Ecto neural progenitor cell (in vitro differentiated cells): ENCODE results near the gene MAP3K5.
"Not testable (repeated sequence)": the region's sequence is repeated elsewhere in the genome, so short reads cannot be mapped to it uniquely, and the experiment has no call there.

Experiments
- DNase-seq: peaks from one replicate; pipeline ENCODE4 v3.0.0-alpha.2; 2018; ENCODE audit warnings: low spot score

Gene MAP3K5

DNA sequence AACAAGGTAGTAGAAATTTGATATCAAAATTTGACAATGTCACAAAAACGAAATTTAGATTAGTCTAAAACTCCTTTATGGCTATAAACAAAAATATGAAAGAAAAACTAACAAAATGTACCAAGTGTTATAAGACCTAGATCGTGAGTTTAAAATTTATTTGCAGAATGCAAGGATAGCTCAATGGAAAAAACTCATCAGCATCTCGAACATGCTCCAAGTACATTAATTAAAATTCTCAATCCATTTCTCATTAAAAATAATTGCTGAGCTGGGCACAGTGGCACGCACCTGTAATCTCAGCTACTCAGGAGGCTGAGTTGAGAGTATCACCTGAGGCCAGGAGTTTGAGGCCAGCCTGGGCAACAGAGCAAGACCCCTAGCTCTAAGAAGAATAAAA is 70.8 kb downstream of the MAP3K5 start:
- DNase-seq: no peak

GRCh38 chr6:136720045-136720770 is 72.1 kb downstream of the MAP3K5 start:
- no peak for DNase-seq

GRCh38 chr6:136719280-136720044 is 72.8 kb downstream of the MAP3K5 start:
- DNase-seq: no peak

- no peak for DNase-seq
These were observed 73.8 kb downstream of the MAP3K5 start for GRCh38 chr6:136718476-136718875.

GRCh38 chr6:136717716-136717990 is 74.6 kb downstream of the MAP3K5 start:
- DNase-seq: no peak

DNA sequence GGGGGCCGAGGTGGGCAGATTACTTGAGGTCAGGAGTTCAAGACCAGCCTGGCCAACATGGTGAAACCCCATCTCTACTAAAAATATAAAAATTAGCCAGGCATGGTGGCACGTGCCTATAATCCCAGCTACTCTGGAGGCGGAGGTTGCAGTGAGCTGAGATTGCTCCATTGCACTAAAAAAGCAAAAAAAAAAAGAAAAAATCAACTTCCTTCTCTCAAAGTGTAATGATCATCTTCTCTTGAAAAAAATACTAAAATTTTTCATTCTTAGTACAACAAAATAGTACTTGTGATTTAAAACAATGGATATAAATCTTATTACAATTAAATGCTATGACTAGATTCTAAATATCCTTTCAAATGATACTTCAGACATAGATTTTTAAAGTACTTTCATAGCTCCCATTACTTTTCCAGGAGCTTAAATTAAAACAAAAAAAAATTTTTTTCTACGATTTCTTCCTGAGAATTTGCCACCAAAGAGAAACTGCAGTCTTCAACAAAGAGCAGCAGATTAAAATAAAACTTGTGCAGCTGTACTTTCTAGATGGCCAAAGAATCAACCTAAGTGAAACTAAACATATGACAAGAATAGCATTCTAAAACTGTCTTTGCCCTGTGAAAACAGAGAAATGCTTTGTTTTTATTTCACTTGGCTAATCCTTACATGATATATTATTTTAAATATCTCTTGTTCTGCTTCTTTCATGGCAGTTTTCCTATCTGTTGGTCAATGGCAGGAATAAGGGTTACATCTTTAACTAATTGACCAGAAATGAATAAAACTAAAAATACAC is 75.2 kb downstream of the MAP3K5 start:
- no peak for DNase-seq

- not testable (repeated sequence) for DNase-seq
These were observed 79.6 kb downstream of the MAP3K5 start for GRCh38 chr6:136712642-136713041.

GRCh38 chr6:136711644-136712043 is 80.6 kb downstream of the MAP3K5 start:
- DNase-seq: no peak

DNA sequence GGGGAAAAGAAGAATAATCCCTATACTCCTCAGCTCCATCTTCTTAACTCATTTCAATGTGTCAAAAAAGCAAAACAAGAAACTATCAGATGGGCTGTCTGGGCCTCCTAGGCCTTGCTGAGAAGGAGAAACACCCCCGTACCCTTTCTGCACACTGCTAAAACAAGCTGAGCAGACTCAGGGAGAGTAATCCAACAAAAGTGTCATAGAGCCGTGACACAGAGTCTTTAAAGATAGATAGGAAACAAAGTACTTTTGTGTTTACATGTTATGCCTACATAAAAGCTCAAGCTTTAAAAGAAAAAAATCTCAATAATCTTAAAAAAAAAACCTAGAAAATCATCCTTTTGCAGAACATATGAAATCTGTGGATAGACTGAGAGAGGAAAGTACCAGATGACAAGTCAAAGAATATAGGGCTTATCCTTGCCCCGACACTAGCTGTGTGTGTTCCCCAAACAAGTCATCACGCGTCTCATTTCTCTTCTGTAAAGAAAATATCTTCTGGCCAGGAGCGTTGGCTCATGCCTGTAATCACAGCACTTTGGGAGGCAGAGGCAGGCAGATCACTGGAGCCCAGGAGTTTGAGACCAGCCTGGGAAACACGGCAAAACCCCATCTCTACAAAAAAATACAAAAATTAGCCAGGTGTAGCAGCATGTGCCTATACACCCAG is 81.3 kb downstream of the MAP3K5 start:
- DNase-seq: no peak

DNA sequence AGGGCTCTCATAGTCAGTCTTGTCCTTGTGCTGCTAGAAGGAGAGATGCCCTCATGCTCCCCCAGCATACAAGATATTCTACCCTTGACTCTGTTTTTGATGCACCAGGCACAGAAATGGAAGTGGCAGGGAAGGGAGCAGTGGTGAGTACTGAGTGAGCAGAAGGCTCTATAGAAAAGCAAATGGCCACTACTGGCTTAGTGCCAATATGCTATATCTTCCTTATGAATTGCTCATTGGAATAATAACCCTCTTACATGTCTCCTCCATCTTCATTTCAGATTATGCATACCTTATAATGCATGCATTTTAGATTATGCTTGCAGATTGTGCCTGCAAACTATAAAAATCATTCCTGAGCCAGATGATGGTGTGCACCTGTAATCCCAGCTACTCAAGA is 82.8 kb downstream of the MAP3K5 start:
- DNase-seq: no peak

DNA sequence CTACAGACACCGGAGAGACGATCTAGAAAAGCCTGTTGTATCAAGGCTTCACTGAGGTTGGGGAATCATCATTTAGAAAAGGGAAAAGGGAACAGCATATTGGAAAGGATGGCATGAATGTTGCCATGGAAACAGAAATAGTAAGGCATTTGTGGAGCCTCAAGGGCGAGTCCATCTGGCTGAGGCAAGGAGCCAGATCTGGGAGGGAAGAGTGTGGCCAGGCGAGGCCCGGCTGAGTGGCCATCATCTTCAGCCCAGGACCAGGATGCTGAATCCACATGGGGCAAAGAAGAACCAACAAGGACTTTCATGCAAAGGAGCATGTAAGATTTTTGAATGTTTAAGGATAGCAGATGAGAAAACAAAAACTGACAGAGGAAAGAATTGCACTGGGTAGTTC is 85.8 kb downstream of the MAP3K5 start:
- DNase-seq: no peak

- DNase-seq: no peak
These were observed 88.9 kb downstream of the MAP3K5 start for GRCh38 chr6:136703331-136703865.

- DNase-seq: no peak
These were observed 91.2 kb downstream of the MAP3K5 start for GRCh38 chr6:136701045-136701444.

DNA sequence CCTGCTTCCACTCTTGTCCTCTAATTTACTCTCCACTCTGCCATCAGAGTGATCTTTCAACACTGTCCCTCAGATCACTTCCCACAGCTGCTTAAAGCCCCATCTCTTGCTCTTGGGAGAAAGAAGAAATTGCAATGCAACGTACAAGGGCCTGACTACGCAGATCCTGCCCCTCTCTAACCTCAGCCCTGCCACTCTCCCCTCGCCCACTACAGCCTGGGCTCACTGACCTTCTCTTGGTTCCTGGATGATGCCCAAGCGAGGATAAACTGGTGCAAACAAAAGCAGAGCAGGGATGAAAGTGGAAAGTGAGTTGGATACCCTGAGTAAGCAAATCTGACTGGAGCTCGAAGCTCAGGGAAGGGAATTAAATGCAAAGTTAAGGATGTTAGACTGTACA is 92.9 kb downstream of the MAP3K5 start:
- no peak for DNase-seq

DNA sequence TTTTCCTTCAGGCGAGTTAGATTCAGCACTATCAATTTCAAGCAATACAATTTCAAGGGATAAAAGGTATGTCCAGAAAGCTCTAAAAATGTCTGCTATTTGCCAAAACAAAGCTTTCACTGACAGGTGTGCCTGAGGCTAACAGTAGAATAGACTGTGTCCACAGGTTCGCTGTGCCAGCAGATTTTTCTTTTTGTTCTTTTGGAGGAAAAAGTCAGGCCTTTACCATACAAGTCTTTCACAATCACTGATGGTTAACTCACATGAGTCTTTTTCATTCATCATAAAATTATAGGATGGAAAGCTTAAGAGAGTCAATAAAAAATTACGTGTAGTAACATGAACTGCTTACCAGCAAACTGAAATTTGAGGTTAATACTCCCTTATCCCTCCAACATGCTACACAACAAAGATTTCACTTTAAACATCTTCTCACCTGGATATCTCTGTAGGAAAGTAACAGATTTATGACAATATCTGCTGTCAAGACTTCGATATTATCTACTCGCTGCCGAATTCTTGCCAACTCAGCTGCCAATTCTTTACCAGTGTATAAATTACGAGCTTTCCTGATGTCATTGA is 95.4 kb downstream of the MAP3K5 start:
- DNase-seq: no peak

- DNase-seq: no peak
These were observed 96.0 kb downstream of the MAP3K5 start for GRCh38 chr6:136696238-136696637.

- no peak for DNase-seq
These were observed 96.9 kb downstream of the MAP3K5 start for GRCh38 chr6:136695412-136695811.

GRCh38 chr6:136693090-136693489 is 99.2 kb downstream of the MAP3K5 start:
- DNase-seq: no peak

- DNase-seq: not testable (repeated sequence)
These were observed 104.4 kb downstream of the MAP3K5 start for GRCh38 chr6:136687894-136688293.

DNA sequence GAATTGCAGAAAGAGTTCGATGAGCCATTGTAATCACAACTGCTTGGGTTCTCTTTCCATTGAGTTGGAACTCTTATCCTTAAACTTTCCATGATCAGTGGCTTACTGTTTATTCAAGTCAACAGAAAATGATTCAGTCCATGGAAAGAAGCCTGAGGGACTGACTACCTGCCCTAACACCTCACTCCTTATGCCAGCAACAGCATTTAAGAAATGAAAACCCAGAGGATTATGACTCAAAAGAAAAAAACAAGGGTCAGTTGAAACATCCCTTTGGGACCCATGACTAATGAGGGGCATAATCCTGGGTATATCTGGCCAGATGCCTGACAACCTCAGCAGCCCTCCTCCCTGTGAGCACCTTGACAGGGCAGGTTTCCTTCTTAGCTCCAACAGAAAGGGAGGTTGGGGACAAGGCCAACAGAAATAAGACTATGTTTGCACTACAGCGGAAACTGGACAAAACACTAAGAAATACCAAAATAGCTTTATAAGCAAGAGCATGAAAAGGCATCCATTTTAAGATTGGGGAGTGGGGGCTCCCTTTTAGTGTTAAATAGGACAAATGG is 106.7 kb downstream of the MAP3K5 start:
- DNase-seq: no peak

DNA sequence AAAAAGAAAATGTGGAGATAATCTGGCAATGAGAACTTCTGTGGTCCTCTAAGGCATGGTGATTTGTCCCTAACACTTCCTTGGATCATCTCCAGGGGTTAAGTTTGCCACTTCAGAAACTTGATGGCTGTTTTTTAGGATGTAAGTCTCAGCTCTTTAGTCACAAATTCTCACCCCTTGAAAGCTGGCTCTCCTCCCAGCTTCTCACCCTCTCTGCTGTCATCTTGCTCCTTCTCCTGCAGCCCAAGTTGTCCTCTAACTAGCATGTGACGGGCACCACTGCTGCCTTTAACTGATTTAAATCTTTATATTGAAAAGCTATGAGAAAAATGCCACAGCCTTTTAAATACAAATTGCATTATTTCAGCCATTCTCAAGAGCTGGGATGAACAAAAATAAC is 107.8 kb downstream of the MAP3K5 start:
- DNase-seq: no peak
